GM13977 (cell line): ENCODE results near the gene CSMD2.

Source experiments
- DNase-seq: peaks from one replicate; pipeline ENCODE4 v3.0.0; 2012; ENCODE audit warnings: low spot score
- CTCF ChIP-seq: IDR thresholded peaks from 2 replicates; pipeline ENCODE4 v1.5.1; 2012; ENCODE audit warnings: mild to moderate bottlenecking, control low read depth; ENCODE audit not compliant: insufficient read depth; ENCODE audit errors: extremely low read depth, missing control alignments
- in situ Hi-C: fragments of 300-500 bp; cut with MboI; formaldehyde crosslinking; loops from one replicate; pipeline ENCODE4 v1.12.0; 2022; ENCODE audit warnings: low sequenced_read_pairs, low pct_unique_long_range_greater_than_20kb, mixed read lengths, inconsistent platforms; ENCODE audit not compliant: unreplicated experiment

Gene CSMD2

GRCh38 chr1:34140011-34140676 lies 24.9 kb downstream of the CSMD2 start:
- no peak for TF ChIP-seq CTCF
- DNase-seq: no peak
- in situ Hi-C loops: no loop called here

GRCh38 chr1:34137411-34137810 lies 27.6 kb downstream of the CSMD2 start:
- in situ Hi-C loops: no loop called here
- no peak for DNase-seq
- TF ChIP-seq CTCF: no peak

GRCh38 chr1:34132161-34132420 lies 32.9 kb downstream of the CSMD2 start:
- no peak for DNase-seq
- no peak for TF ChIP-seq CTCF
- in situ Hi-C loops: no loop called here

- no peak for TF ChIP-seq CTCF
- DNase-seq: no peak
- in situ Hi-C loops: no loop called here
These were observed 33.5 kb downstream of the CSMD2 start for GRCh38 chr1:34131396-34132160.

GRCh38 chr1:34130306-34130705 lies 34.7 kb downstream of the CSMD2 start:
- no peak for TF ChIP-seq CTCF
- in situ Hi-C loops: no loop called here

GRCh38 chr1:34129630-34130029 lies 35.4 kb downstream of the CSMD2 start:
- no peak for TF ChIP-seq CTCF
- no peak for DNase-seq
- in situ Hi-C loops: no loop called here

More at GRCh38 chr1:34130306-34130705, 34.7 kb downstream of the CSMD2 start:
- no peak for DNase-seq
